Left lung (tissue), 10 donors: ENCODE data around the gene EXD3. TPM values are rescaled to one million over a fixed set of nuclear protein-coding genes. Genes with fewer than 3 reads are reported as not detected.
"Not testable (repeated sequence)": the region's sequence is repeated elsewhere in the genome, so short reads cannot be mapped to it uniquely, and the experiment has no call there.

Experiments used
- ATAC-seq: fragments of 200-7000 bp; cut with Tn5 transposase; one replicate; pipeline ENCODE4 v1.9.1; 2020; ENCODE audit warnings: moderate library complexity
- DNase-seq, 4 donors: peaks; one replicate each; pipeline ENCODE4 v3.0.0-alpha.2; 2013 to 2020
- H3K27ac ChIP-seq, 2 donors: fragments of 200-600 bp; sonication (generic) in 1 of 2; one replicate each; pipeline versions ENCODE4 v1.5.0 to v1.8.0; 2020 to 2021
- H3K27me3 ChIP-seq, 2 donors: fragments of 200-600 bp; sonication (generic) in 1 of 2; one replicate each; pipeline versions ENCODE4 v1.5.0 to v1.8.0; 2020 to 2021
- H3K36me3 ChIP-seq, 2 donors: fragments of 200-600 bp; sonication (generic) in 1 of 2; one replicate each; pipeline versions ENCODE4 v1.5.0 to v1.8.0; 2020 to 2021
- H3K4me1 ChIP-seq, 2 donors: fragments of 200-600 bp; one replicate each; pipeline ENCODE4 v1.8.0; 2021
- H3K4me3 ChIP-seq, 2 donors: fragments of 200-600 bp; sonication (generic) in 1 of 2; one replicate each; pipeline versions ENCODE4 v1.5.0 to v1.8.0; 2020 to 2021; ENCODE audit warnings: mild to moderate bottlenecking in 1 of 2
- H3K9me3 ChIP-seq, 2 donors: fragments of 200-600 bp; sonication (generic) in 1 of 2; one replicate each; pipeline versions ENCODE4 v1.5.0 to v1.8.0; 2020 to 2021
- CTCF ChIP-seq, 2 donors: fragments of 200-600 bp; sonication (generic) in 1 of 2; IDR thresholded peaks; one replicate each; pipeline versions ENCODE4 v1.5.0 to v1.8.0; 2021; ENCODE audit warnings: antibody characterized with exemption in 2 of 2
- intact Hi-C, 2 donors: fragments of 100-400 bp; cut with DNase I; formaldehyde crosslinking; loops; one replicate each; pipeline versions ENCODE4 v1.11.2 to v1.14.2; 2022
- polyA plus RNA-seq, 6 donors: library from polyadenylated mRNA; unstranded; fragments of 120-200 nt; gene quantifications; one replicate each; pipeline ENCODE4 v1.2.1, GENCODE V29; 2013; ENCODE audit not compliant: insufficient read length in 6 of 6
- total RNA-seq, 2 donors: library from RNA; stranded (reverse); fragmentation: NEBNext Ultra II Directional; extraction: Animal tissue kit (Norgen Biotek cat#: 25700); gene quantifications; one replicate each; pipeline ENCODE4 v1.2.1, GENCODE V29; 2021
- donor health status: DM: no; HTN: yes; CAD: no.
- donor health status: DM: no; HTN: no; CAD: no.

EXD3 gene
- total and polyA plus RNA-seq, 8 donors: 13.2 to 21.8 (median 16.6) TPM

GRCh38 chr9:137349471-137350033 is 73.4 kb downstream of the EXD3 start:
- no peak for TF ChIP-seq CTCF (IDR thresholded peaks at IDR 0.05)
- no peak for ATAC-seq
- intact Hi-C loops: no loop called here
- Histone ChIP-seq H3K4me3 (no peak overlapping the region), H3K4me1 (peaks cover 0 to 15% of the 10 kb centered on the region in 2 donors), H3K36me3 (peaks cover 0 to 7% of the 10 kb centered on the region in 2 donors), H3K27ac (no peak overlapping the region), H3K27me3 (no peaks in the 10 kb centered on the region), H3K9me3 (peaks cover 0 to 15% of the 10 kb centered on the region in 2 donors)
- no peak for DNase-seq

GRCh38 chr9:137348769-137349470 is 74.0 kb downstream of the EXD3 start:
- Histone ChIP-seq H3K4me3 (no peak overlapping the region), H3K27ac (no peak overlapping the region), H3K36me3 (peaks cover 0 to 7% of the 10 kb centered on the region in 2 donors), H3K9me3 (peaks cover 0 to 18% of the 10 kb centered on the region in 2 donors), H3K4me1 (peaks cover 0 to 11% of the 10 kb centered on the region in 2 donors), H3K27me3 (no peaks in the 10 kb centered on the region)
- intact Hi-C loops: no loop called here
- DNase-seq (no peak), ATAC-seq (no peak)
- no peak for TF ChIP-seq CTCF (IDR thresholded peaks at IDR 0.05)

- H3K4me1 ChIP-seq: peaks cover 0 to 11% of the 10 kb centered on the region in 2 donors
- no peak overlapping the region for H3K4me3 ChIP-seq
- no peak for ATAC-seq
- TF ChIP-seq CTCF (IDR thresholded peaks at IDR 0.05): no peak
- no peak overlapping the region for H3K27ac ChIP-seq
- no peaks in the 10 kb centered on the region for H3K27me3 ChIP-seq
- no peak for DNase-seq
- peaks cover 0 to 7% of the 10 kb centered on the region in 2 donors for H3K36me3 ChIP-seq
- H3K9me3 ChIP-seq: peaks cover 0 to 18% of the 10 kb centered on the region in 2 donors
- intact Hi-C loops: no loop called here
Measured at GRCh38 chr9:137347928-137348327, 75.0 kb downstream of the EXD3 start.

GRCh38 chr9:137342482-137342881 is 80.5 kb downstream of the EXD3 start:
- H3K4me3 ChIP-seq: no peak overlapping the region
- no peak for DNase-seq
- no peak overlapping the region for H3K27ac ChIP-seq
- no peak for TF ChIP-seq CTCF (IDR thresholded peaks at IDR 0.05)
- intact Hi-C loops: no loop called here
- peaks cover 0 to 7% of the 10 kb centered on the region in 2 donors for H3K36me3 ChIP-seq
- no peaks in the 10 kb centered on the region for H3K27me3 ChIP-seq
- no peaks in the 10 kb centered on the region for H3K4me1 ChIP-seq
- peaks cover 0 to 21% of the 10 kb centered on the region in 2 donors for H3K9me3 ChIP-seq
- ATAC-seq: no peak

- H3K4me3 ChIP-seq: no peak overlapping the region
- intact Hi-C loops: no loop called here
- no peaks in the 10 kb centered on the region for H3K27me3 ChIP-seq
- H3K36me3 ChIP-seq: no peaks in the 10 kb centered on the region
- TF ChIP-seq CTCF (IDR thresholded peaks at IDR 0.05): no peak
- H3K27ac ChIP-seq: no peak overlapping the region
- no peaks in the 10 kb centered on the region for H3K4me1 ChIP-seq
- no peak for DNase-seq
- ATAC-seq: no peak
- H3K9me3 ChIP-seq: peaks cover 0 to 22% of the 10 kb centered on the region in 2 donors
Measured at GRCh38 chr9:137341227-137341626, 81.7 kb downstream of the EXD3 start.

- ATAC-seq, H3K27ac ChIP-seq: not testable (repeated sequence)
Measured at GRCh38 chr9:137339908-137340462, 83.0 kb downstream of the EXD3 start.

More at GRCh38 chr9:137339908-137340462, 83.0 kb downstream of the EXD3 start:
- H3K4me3 ChIP-seq, DNase-seq, H3K36me3 ChIP-seq, intact Hi-C loops, H3K4me1 ChIP-seq, H3K27me3 ChIP-seq: not testable (repeated sequence)
- peaks cover 0 to 27% of the 10 kb centered on the region in 2 donors for H3K9me3 ChIP-seq
